GM18508 (cell line): ENCODE results near the gene RPAIN.

Experiments used
- ATAC-seq: cut with Tn5 transposase; IDR thresholded peaks from one replicate; pipeline ENCODE4 v1.9.1; 2021; ENCODE audit warnings: moderate number of reproducible peaks; ENCODE audit not compliant: insufficient read depth, unreplicated experiment

RPAIN gene

DNA sequence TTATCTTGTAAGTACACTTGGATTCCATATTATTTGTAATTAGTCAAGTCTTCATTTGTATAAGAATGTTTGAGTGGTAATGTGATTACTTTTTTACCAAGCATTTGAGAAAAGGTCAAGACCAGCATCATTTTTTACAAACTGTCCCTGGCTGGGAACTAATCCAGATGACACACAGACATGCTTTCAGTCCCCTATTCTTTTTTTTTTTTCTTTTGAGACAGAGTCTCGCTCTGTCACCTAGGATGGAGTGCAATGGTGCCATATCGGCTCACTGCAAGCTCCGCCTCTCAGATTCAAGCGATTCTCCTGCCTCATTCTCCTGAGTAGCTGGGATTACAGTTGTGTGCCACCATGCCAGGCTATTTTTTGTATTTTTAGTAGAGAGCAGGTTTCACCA, 61.5 kb downstream of the RPAIN start:
- ATAC-seq: no peak
